H1 (cell line): ENCODE data around the gene PPA2.

Experiments used
- CBX5 ChIP-seq: fragments of 300-800, 300-1000 bp; sonication (generic); IDR thresholded peaks from 2 replicates; pipeline ENCODE4 v1.7.1; 2016; ENCODE audit warnings: antibody characterized with exemption, low read length, low read depth
- CTCF ChIP-seq, 3 experiments: IDR thresholded peaks; 1 replicate in 2 of 3; 2 replicates in 1 of 3; pipeline versions ENCODE4 v1.5.1 to v1.6.1; 2011; ENCODE audit warnings: low read length in 3 of 3, mild to moderate bottlenecking in 3 of 3, inconsistent platforms in 2 of 3, low read depth in 1 of 3, moderate library complexity in 1 of 3; ENCODE audit not compliant: insufficient read depth in 1 of 3; ENCODE audit errors: control extremely low read depth in 1 of 3
- RNF2 ChIP-seq: fragments of 200-900, 300-1000 bp; sonication (generic); IDR thresholded peaks from 2 replicates; pipeline ENCODE4 v1.7.1; 2016; ENCODE audit warnings: borderline replicate concordance, low read depth, mild to moderate bottlenecking, antibody characterized with exemption, low read length; ENCODE audit not compliant: poor library complexity, severe bottlenecking; ENCODE audit errors: missing control alignments
- YY1 ChIP-seq: IDR thresholded peaks from 2 replicates; pipeline ENCODE4 v1.6.1; 2011; ENCODE audit warnings: low read depth, mild to moderate bottlenecking, low read length

DNA sequence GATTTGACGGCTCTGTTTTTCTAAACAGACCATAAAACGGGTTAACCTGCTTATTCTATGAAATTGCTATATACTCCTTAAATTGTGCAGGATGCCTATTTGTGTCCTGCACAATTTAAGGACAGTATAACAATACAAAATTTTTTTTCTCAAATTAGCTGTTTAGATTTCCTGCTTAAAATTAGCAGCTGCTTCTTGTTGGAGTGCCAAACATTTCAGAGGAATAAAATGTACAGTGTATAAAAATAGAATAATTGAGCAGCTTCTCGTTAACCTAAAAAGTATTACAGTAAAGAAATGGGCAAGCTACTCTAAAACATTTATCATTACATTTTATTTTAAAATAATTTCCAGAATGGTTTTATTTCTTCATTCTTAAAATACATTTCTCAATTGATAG, 100.5 kb downstream of the PPA2 start:
- TF ChIP-seq YY1 (no peak), CTCF (IDR thresholded peaks at IDR 0.05; ENCODE audit: control extremely low read depth in 1 of 3, insufficient read depth in 1 of 3, low read depth in 1 of 3, low read length in 3 of 3) (no peak), RNF2 (no peak), CBX5 (no peak)
